SJSA1 (cell line): ENCODE data around the gene PROSER2. TPM values are rescaled to one million over a fixed set of nuclear protein-coding genes. Genes with fewer than 3 reads are reported as not detected.
"Not testable (repeated sequence)": the region's sequence is repeated elsewhere in the genome, so short reads cannot be mapped to it uniquely, and the experiment has no call there.

Experiments
- DNase-seq, 2 experiments: peaks; one replicate each; pipeline ENCODE4 v3.0.0-alpha.2; 2015 to 2020; ENCODE audit warnings: low spot score in 2 of 2, low read depth in 1 of 2
- H3K27ac ChIP-seq: fragments of 250-450 bp; sonication (Bioruptor Pico); 2 replicates; pipeline ENCODE4 v1.5.1; 2020; ENCODE audit warnings: mild to moderate bottlenecking, moderate library complexity
- H3K27me3 ChIP-seq: fragments of 250-450 bp; sonication (Bioruptor Pico); replicated peaks from 2 replicates; pipeline ENCODE4 v1.5.1; 2020; ENCODE audit warnings: mild to moderate bottlenecking, moderate library complexity
- H3K36me3 ChIP-seq: fragments of 250-450 bp; sonication (Bioruptor Pico); 2 replicates; pipeline ENCODE4 v1.5.1; 2020; ENCODE audit warnings: mild to moderate bottlenecking
- H3K4me1 ChIP-seq: fragments of 250-450 bp; sonication (Bioruptor Pico); replicated peaks from 2 replicates; pipeline ENCODE4 v1.6.1; 2021; ENCODE audit warnings: mild to moderate bottlenecking
- H3K4me3 ChIP-seq: fragments of 250-450 bp; sonication (Bioruptor Pico); 2 replicates; pipeline ENCODE4 v1.5.1; 2020; ENCODE audit warnings: mild to moderate bottlenecking
- H3K9me3 ChIP-seq: fragments of 250-450 bp; sonication (Bioruptor Pico); replicated peaks from 2 replicates; pipeline ENCODE4 v1.5.1; 2020; ENCODE audit warnings: mild to moderate bottlenecking
- total RNA-seq: library from RNA; depleted of rRNA; stranded (reverse); fragments of >200 nt; shearing (Covaris generic); gene quantifications from 2 replicates; pipeline ENCODE4 v1.2.3, GENCODE V29; 2014

The PROSER2 gene
- total RNA-seq, 1 experiment from 2014 or later, result 3.0 TPM

DNA sequence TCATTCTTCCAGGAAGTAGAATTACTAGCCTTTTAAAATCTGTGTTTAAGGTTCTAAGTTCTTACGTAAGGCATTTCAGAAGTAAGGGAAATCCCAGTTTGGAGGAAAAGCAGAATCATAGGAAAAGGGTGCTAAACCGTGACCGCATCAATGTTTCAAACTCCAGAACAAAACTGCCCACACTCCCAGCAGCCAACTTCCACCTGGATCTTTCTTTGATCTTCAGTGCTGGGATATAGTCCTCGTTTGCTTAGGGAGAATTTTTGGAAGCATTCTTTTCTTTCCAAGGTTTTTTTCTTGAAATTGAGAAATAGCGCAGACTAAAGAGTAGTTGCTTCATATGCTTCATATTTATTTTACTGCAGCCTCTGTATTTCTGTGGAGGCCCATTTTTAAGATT is 8.9 kb downstream of the PROSER2 start:
- Histone ChIP-seq H3K4me1 (no peaks in the 10 kb centered on the region), H3K27me3 (no peaks in the 10 kb centered on the region), H3K9me3 (no peaks in the 10 kb centered on the region), H3K36me3 (no peaks in the 10 kb centered on the region), H3K27ac (no peak overlapping the region), H3K4me3 (no peak overlapping the region)
- DNase-seq, result no peak

DNA sequence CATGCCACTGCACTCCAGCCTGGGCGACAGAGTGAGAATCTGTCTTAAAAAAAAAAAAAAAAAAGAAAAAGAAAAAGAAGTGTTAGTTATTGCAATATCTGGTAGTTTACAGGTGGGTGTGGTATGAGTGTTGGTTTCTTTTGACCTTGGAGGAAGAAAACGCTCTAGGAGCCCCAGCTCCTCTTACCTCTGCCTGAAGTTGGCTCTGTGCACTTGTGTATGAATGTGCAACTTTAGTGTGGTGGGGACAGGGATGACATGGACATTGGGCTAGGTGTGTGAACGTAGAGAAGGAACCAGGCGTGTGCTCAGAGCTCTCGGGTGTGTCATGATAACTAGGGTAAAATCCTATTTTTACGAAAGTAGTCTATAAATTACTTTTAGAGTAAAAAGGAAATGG is 11.9 kb downstream of the PROSER2 start:
- no peaks in the 10 kb centered on the region for H3K9me3 ChIP-seq
- DNase-seq, result no peak
- no peak overlapping the region for H3K27ac ChIP-seq
- no peaks in the 10 kb centered on the region for H3K36me3 ChIP-seq
- no peaks in the 10 kb centered on the region for H3K27me3 ChIP-seq
- no peak overlapping the region for H3K4me3 ChIP-seq
- no peaks in the 10 kb centered on the region for H3K4me1 ChIP-seq

GRCh38 chr10:11835704-11836103 is 12.5 kb downstream of the PROSER2 start:
- DNase-seq, result no peak
- no peak overlapping the region for H3K4me3 ChIP-seq
- H3K9me3 ChIP-seq, result no peaks in the 10 kb centered on the region
- H3K4me1 ChIP-seq, result no peaks in the 10 kb centered on the region
- H3K36me3 ChIP-seq, result no peaks in the 10 kb centered on the region
- H3K27me3 ChIP-seq, result no peaks in the 10 kb centered on the region
- H3K27ac ChIP-seq, result no peak overlapping the region

DNA sequence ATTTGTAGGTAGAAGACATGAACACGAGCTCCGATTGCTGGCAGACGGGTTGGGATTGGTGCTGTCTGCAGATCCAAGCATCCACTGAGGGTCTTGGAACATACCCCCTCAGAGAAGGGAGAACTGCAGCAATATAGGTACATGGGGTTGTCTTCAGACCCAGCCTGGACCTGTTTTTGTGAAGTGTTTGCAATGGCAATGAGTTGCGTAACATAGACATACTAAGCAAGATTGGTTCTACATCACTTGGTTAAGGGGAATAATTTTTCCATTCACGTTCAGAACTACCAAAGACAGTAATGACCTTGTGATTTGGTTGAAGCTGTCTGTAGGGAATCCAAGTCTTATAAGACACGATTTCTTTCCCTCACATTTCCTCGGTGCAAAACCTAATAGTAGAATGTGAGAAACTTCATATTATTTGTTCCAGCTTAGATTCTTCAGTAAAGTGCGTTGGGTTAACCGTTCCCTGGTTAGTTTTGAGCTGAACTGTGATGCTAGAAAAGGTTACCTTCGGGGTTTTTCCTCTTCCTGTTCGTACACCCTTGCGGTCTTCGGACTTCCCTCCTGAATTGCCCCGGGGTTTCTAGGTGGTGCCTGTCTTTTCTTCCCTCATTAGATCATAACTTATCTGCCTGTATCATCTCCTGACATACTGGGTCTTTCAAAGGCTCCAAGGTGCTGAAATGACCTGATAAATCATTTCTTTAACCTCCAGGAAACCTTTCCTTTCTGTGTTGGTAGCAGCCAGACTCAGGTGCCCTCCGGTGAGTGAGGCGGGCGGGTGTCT is 14.4 kb downstream of the PROSER2 start:
- Histone ChIP-seq H3K27me3 (no peaks in the 10 kb centered on the region), H3K4me3 (no peak overlapping the region), H3K36me3 (no peaks in the 10 kb centered on the region), H3K4me1 (no peaks in the 10 kb centered on the region), H3K9me3 (no peaks in the 10 kb centered on the region), H3K27ac (no peak overlapping the region)
- DNase-seq, result no peak

- no peaks in the 10 kb centered on the region for H3K36me3 ChIP-seq
These were observed 15.2 kb downstream of the PROSER2 start for GRCh38 chr10:11838298-11838852.

GRCh38 chr10:11841375-11841774 is 18.2 kb downstream of the PROSER2 start:
- Histone ChIP-seq H3K27me3 (no peaks in the 10 kb centered on the region), H3K4me1 (no peaks in the 10 kb centered on the region; the same call in 1 of the 2 replicates), H3K27ac (no peak overlapping the region), H3K36me3 (no peaks in the 10 kb centered on the region), H3K9me3 (no peaks in the 10 kb centered on the region), H3K4me3 (no peak overlapping the region)
- DNase-seq, result no peak

More at GRCh38 chr10:11838298-11838852, 15.2 kb downstream of the PROSER2 start:
- Histone ChIP-seq H3K4me1 (no peaks in the 10 kb centered on the region), H3K27ac (no peak overlapping the region), H3K27me3 (no peaks in the 10 kb centered on the region), H3K4me3 (no peak overlapping the region), H3K9me3 (no peaks in the 10 kb centered on the region)
- no peak for DNase-seq

DNA sequence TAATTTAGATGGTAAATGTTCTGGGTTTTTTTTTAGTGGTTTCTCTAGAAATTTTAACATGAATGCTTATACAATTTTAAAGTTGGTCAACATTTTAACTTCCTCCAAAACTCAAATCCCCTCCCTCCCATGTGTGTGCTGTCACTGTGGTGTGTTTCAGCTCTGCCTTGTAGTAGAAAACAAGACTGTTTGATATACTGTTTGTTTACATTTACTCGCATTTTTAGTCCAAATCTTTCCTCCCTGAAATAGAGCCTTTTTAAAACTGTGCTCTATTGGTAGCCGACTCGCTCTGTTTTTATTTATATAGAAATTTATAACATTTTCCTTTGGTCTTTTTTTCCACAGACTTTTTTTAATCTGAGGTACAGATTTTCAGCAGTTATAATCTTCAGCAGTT is 19.3 kb downstream of the PROSER2 start:
- no peaks in the 10 kb centered on the region for H3K36me3 ChIP-seq
- no peaks in the 10 kb centered on the region for H3K9me3 ChIP-seq
- H3K27ac ChIP-seq, result no peak overlapping the region
- H3K4me3 ChIP-seq, result no peak overlapping the region
- no peaks in the 10 kb centered on the region for H3K27me3 ChIP-seq
- H3K4me1 ChIP-seq, result no peaks in the 10 kb centered on the region; the same call in 1 of the 2 replicates
- DNase-seq, result no peak

DNA sequence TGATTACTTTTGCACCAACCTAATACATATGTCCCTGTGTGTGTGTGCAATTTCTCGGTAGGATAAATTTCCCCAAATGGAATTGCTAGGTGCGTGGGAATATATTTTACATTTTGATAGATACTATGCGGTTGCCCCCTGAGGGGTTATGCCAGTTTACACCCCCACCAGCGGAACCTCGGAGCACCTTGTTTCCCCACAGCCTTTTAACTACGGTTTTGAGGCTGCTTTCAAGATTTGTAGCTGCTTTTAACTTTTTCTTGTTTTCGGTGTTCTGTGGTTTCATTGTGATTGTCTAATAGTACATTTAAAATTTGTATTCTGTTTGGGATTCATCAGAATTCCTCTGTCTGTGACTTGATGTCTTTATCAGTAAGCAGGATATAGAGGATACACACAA is 22.0 kb downstream of the PROSER2 start:
- Histone ChIP-seq H3K4me1 (no peaks in the 10 kb centered on the region; the same call in 1 of the 2 replicates), H3K9me3 (no peaks in the 10 kb centered on the region), H3K4me3 (no peak overlapping the region), H3K36me3 (no peaks in the 10 kb centered on the region), H3K27ac (no peak overlapping the region), H3K27me3 (no peaks in the 10 kb centered on the region)
- DNase-seq, result no peak

GRCh38 chr10:11846542-11846941 is 23.4 kb downstream of the PROSER2 start:
- peak in 1 of 2 experiments; percentile 18 for DNase-seq
- no peaks in the 10 kb centered on the region; the same call in 1 of the 2 replicates for H3K4me1 ChIP-seq
- no peaks in the 10 kb centered on the region for H3K9me3 ChIP-seq
- H3K27ac ChIP-seq, result no peak overlapping the region
- H3K27me3 ChIP-seq, result no peaks in the 10 kb centered on the region
- H3K36me3 ChIP-seq, result no peaks in the 10 kb centered on the region
- H3K4me3 ChIP-seq, result no peak overlapping the region

GRCh38 chr10:11849277-11849676 is 26.1 kb downstream of the PROSER2 start:
- H3K27me3 ChIP-seq, result no peaks in the 10 kb centered on the region
- H3K36me3 ChIP-seq, result no peaks in the 10 kb centered on the region
- no peak overlapping the region for H3K4me3 ChIP-seq
- no peak overlapping the region for H3K27ac ChIP-seq
- no peaks in the 10 kb centered on the region; the same call in 1 of the 2 replicates for H3K4me1 ChIP-seq
- no peak for DNase-seq
- H3K9me3 ChIP-seq, result no peaks in the 10 kb centered on the region

DNA sequence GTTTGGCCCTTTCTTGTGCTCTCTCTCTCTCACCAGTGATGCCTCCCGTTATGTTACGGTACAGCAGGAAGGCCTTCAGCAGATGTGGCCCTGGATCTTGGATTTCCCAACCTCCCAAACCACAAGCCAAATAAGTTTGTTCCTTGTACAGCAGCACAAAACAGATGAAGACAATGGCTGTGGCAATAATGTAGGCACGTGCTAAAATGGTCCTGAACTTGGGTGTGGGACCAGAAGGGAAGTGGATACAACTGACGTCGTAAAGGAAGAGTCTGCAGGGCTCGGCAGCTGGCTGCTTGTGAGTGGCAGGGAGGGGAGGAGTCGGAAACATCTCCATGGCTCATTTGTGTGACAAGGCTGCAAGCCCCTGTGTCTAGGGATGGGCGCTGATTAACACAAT is 26.8 kb downstream of the PROSER2 start:
- H3K27me3 ChIP-seq, result no peaks in the 10 kb centered on the region
- no peaks in the 10 kb centered on the region for H3K36me3 ChIP-seq
- DNase-seq, result no peak
- no peaks in the 10 kb centered on the region for H3K9me3 ChIP-seq
- no peaks in the 10 kb centered on the region; the same call in 1 of the 2 replicates for H3K4me1 ChIP-seq
- H3K27ac ChIP-seq, result no peak overlapping the region
- no peak overlapping the region for H3K4me3 ChIP-seq

DNA sequence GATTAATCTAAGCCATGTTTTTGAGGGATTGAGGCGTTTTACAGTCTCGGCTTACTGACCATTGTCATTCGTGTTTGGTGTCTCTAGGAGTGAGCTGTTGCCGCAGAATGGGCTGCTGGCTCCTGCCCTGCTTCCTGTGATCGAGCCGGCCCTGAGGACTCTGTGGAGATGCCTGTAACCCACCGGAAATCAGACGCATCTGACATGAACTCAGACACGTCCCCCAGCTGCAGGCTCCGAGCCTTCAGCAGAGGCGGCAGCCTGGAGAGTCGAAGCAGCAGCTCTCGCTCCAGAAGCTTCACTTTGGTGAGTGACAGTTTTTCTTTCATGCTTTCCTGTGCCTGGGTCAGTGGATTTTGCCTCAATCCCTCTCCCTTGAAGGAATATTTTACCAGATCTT is 28.8 kb downstream of the PROSER2 start:
- H3K4me3 ChIP-seq, result no peak overlapping the region
- no peaks in the 10 kb centered on the region for H3K36me3 ChIP-seq
- no peak for DNase-seq
- H3K27ac ChIP-seq, result no peak overlapping the region
- H3K27me3 ChIP-seq, result no peaks in the 10 kb centered on the region
- no peaks in the 10 kb centered on the region for H3K9me3 ChIP-seq
- no peaks in the 10 kb centered on the region for H3K4me1 ChIP-seq

DNA sequence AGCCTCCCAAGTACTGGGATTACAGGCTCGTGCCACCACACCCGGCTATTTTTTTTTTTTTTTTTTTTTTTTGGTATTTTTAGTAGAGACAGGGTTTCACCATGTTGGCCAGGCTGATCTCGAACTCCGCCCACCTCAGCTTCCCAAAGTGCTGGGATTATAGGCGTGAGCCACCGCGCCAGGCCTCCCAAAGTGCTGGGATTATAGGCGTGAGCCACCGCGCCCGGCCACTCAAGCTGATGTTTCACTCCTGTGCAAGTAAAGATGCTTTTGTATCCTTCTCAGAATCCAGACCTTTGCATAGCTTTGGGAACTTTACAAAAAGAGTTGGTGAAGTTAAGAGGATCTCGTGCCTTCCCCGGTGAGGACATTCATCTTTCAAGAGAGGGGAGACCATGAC is 29.5 kb downstream of the PROSER2 start:
- H3K9me3 ChIP-seq, H3K27me3 ChIP-seq, H3K4me3 ChIP-seq, H3K36me3 ChIP-seq, DNase-seq, H3K27ac ChIP-seq, H3K4me1 ChIP-seq: not testable (repeated sequence)

DNA sequence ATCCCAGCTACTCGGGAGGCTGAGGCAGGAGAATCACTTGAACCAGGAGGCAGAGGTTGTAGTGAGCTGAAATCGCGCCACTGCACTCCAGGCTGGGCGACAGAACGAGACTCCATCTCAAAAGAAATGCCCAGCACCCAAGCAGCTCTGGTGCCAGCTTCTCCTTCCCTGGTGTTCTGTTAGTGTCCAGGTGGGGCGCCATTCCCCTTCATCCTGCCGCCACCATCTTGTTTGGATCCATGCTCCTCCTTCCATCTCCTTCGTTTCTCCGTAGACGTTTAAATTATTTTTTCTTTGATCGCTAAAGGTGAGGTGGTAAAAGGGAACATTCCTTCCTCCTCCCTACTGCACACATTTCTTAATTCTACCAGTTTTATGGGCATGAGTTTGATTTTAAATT is 30.3 kb downstream of the PROSER2 start:
- H3K36me3 ChIP-seq, result no peaks in the 10 kb centered on the region
- H3K4me3 ChIP-seq, result no peak overlapping the region
- no peaks in the 10 kb centered on the region for H3K4me1 ChIP-seq
- no peaks in the 10 kb centered on the region for H3K9me3 ChIP-seq
- no peak overlapping the region for H3K27ac ChIP-seq
- H3K27me3 ChIP-seq, result no peaks in the 10 kb centered on the region
- DNase-seq, result no peak
